22Rv1 (cell line): ENCODE results near the gene RBMS1.

Experiments used
- CTCF ChIP-seq: fragments of 450-650 bp; IDR thresholded peaks from 2 replicates; pipeline ENCODE4 v1.5.1; 2017; ENCODE audit warnings: mild to moderate bottlenecking
- ZFX ChIP-seq: fragments of 450-650 bp; IDR thresholded peaks from 2 replicates; pipeline ENCODE4 v1.6.1; 2017; ENCODE audit warnings: antibody characterized with exemption, borderline replicate concordance

GRCh38 chr2:160388464-160389263 is 104.9 kb downstream of the RBMS1 start:
- TF ChIP-seq CTCF (no peak), ZFX (no peak)
